KMS-11 (cell line): Measurements from ENCODE around the gene A2M.
"Not testable (repeated sequence)": the region's sequence is repeated elsewhere in the genome, so short reads cannot be mapped to it uniquely, and the experiment has no call there.

Experiments used
- H2AFZ ChIP-seq: fragments of 200-600 bp; sonication (generic); 2 replicates; pipeline ENCODE4 v1.6.1; 2016; ENCODE audit warnings: antibody characterized with exemption, mixed run types, low read depth
- H3K27ac ChIP-seq: fragments of 200-600 bp; sonication (generic); 2 replicates; pipeline ENCODE4 v1.6.1; 2016; ENCODE audit warnings: mild to moderate bottlenecking, mixed run types
- H3K27me3 ChIP-seq: fragments of 200-600 bp; sonication (generic); 2 replicates; pipeline ENCODE4 v1.6.1; 2017; ENCODE audit warnings: mild to moderate bottlenecking, low read depth, mixed run types, moderate library complexity; ENCODE audit not compliant: insufficient read depth
- H3K36me3 ChIP-seq: fragments of 200-600 bp; sonication (generic); 2 replicates; pipeline ENCODE4 v1.6.1; 2017; ENCODE audit warnings: mild to moderate bottlenecking, mixed run types; ENCODE audit not compliant: insufficient read depth
- H3K4me1 ChIP-seq: fragments of 200-600 bp; sonication (generic); 2 replicates; pipeline ENCODE4 v1.6.1; 2016; ENCODE audit warnings: mild to moderate bottlenecking, low read depth, mixed run types; ENCODE audit not compliant: poor library complexity, severe bottlenecking
- H3K4me2 ChIP-seq: fragments of 200-600 bp; sonication (generic); 2 replicates; pipeline ENCODE4 v1.7.0; 2016; ENCODE audit warnings: mild to moderate bottlenecking, mixed run types
- H3K4me3 ChIP-seq: fragments of 200-600 bp; sonication (generic); IDR thresholded peaks from 2 replicates; pipeline ENCODE4 v1.6.1; 2017; ENCODE audit warnings: low read depth, low read length, mixed read lengths; ENCODE audit not compliant: insufficient read depth
- H3K79me2 ChIP-seq: fragments of 200-600 bp; sonication (generic); 2 replicates; pipeline ENCODE4 v1.6.1; 2016; ENCODE audit warnings: low read depth, mixed run types; ENCODE audit not compliant: insufficient read depth
- H3K9ac ChIP-seq: fragments of 200-600 bp; sonication (generic); 2 replicates; pipeline ENCODE4 v1.6.1; 2016; ENCODE audit warnings: mild to moderate bottlenecking, mixed run types
- H4K20me1 ChIP-seq: fragments of 200-600 bp; sonication (generic); 2 replicates; pipeline ENCODE4 v1.6.1; 2016; ENCODE audit warnings: mild to moderate bottlenecking, mixed run types; ENCODE audit not compliant: insufficient read depth
- CTCF ChIP-seq: fragments of 200-600 bp; sonication (generic); conservative IDR thresholded peaks from 2 replicates; pipeline ENCODE4 v1.6.1; 2017; ENCODE audit warnings: low read depth, mild to moderate bottlenecking, antibody characterized with exemption, low read length, moderate library complexity, mixed read lengths

Gene A2M

GRCh38 chr12:9143137-9143536, 27.4 kb upstream of the A2M start:
- Histone ChIP-seq H3K27me3 (no peaks in the 10 kb centered on the region), H4K20me1 (no peaks in the 10 kb centered on the region), H3K9ac (no peak overlapping the region), H3K4me2 (no peak overlapping the region), H3K4me1 (no peaks in the 10 kb centered on the region), H3K4me3 (no peak overlapping the region), H3K36me3 (no peaks in the 10 kb centered on the region), H2AFZ (no peak overlapping the region), H3K79me2 (no peaks in the 10 kb centered on the region), H3K27ac (no peak overlapping the region)
- no peak for TF ChIP-seq CTCF

GRCh38 chr12:9139588-9140290, 24.0 kb upstream of the A2M start:
- not testable (repeated sequence) for H3K9ac ChIP-seq, H3K4me1 ChIP-seq, H2AFZ ChIP-seq, H3K79me2 ChIP-seq, H3K36me3 ChIP-seq, H3K27me3 ChIP-seq, H4K20me1 ChIP-seq, H3K4me2 ChIP-seq, H3K27ac ChIP-seq, H3K4me3 ChIP-seq

- no peak for TF ChIP-seq CTCF
- Histone ChIP-seq H4K20me1 (no peaks in the 10 kb centered on the region), H3K4me1 (no peaks in the 10 kb centered on the region), H3K79me2 (no peaks in the 10 kb centered on the region), H2AFZ (no peak overlapping the region), H3K4me3 (no peak overlapping the region), H3K4me2 (no peak overlapping the region), H3K36me3 (no peaks in the 10 kb centered on the region), H3K9ac (no peak overlapping the region), H3K27me3 (no peaks in the 10 kb centered on the region), H3K27ac (no peak overlapping the region)
Measured at GRCh38 chr12:9135903-9136310, 20.2 kb upstream of the A2M start.

GRCh38 chr12:9134981-9135628, 19.4 kb upstream of the A2M start:
- no peak overlapping the region for H3K9ac ChIP-seq
- peak; percentile 57 for TF ChIP-seq CTCF
- H2AFZ ChIP-seq, result no peak overlapping the region
- H4K20me1 ChIP-seq, result no peaks in the 10 kb centered on the region
- H3K4me3 ChIP-seq, result no peak overlapping the region
- no peaks in the 10 kb centered on the region for H3K27me3 ChIP-seq
- H3K4me1 ChIP-seq, result no peaks in the 10 kb centered on the region
- H3K4me2 ChIP-seq, result no peak overlapping the region
- no peaks in the 10 kb centered on the region for H3K79me2 ChIP-seq
- H3K36me3 ChIP-seq, result no peaks in the 10 kb centered on the region
- no peak overlapping the region for H3K27ac ChIP-seq

- no peak overlapping the region for H3K27ac ChIP-seq
- no peak overlapping the region for H3K9ac ChIP-seq
- H2AFZ ChIP-seq, result no peak overlapping the region
- H3K79me2 ChIP-seq, result no peaks in the 10 kb centered on the region
- no peaks in the 10 kb centered on the region for H3K27me3 ChIP-seq
- no peaks in the 10 kb centered on the region for H3K36me3 ChIP-seq
- no peaks in the 10 kb centered on the region for H3K4me1 ChIP-seq
- no peak overlapping the region for H3K4me2 ChIP-seq
- H3K4me3 ChIP-seq, result no peak overlapping the region
- TF ChIP-seq CTCF, result no peak
- H4K20me1 ChIP-seq, result no peaks in the 10 kb centered on the region
Measured at GRCh38 chr12:9133216-9133916, 17.6 kb upstream of the A2M start.
